Mesothelial cell of epicardium (in vitro differentiated cells): ENCODE results near the gene DNMT3L. TPM values are rescaled to one million over a fixed set of nuclear protein-coding genes. Genes with fewer than 3 reads are reported as not detected.

ENCODE experiments used
- DNase-seq, 2 experiments: peaks; one replicate each; pipeline ENCODE4 v3.0.0; 2021; ENCODE audit warnings: low spot score in 2 of 2; ENCODE audit not compliant: unreplicated experiment in 2 of 2
- H3K27ac Mint-ChIP-seq: 2 replicates; pipeline ENCODE4 v1.8.0; 2021; ENCODE audit warnings: mixed read lengths
- H3K27me3 Mint-ChIP-seq: 2 replicates; pipeline ENCODE4 v1.8.0; 2021; ENCODE audit warnings: low read depth, mixed read lengths
- H3K36me3 Mint-ChIP-seq: 2 replicates; pipeline ENCODE4 v1.8.0; 2021; ENCODE audit warnings: mixed read lengths
- H3K4me1 Mint-ChIP-seq: 2 replicates; pipeline ENCODE4 v1.8.0; 2021; ENCODE audit warnings: mixed read lengths
- H3K4me3 Mint-ChIP-seq: 2 replicates; pipeline ENCODE4 v1.8.0; 2021; ENCODE audit warnings: mild to moderate bottlenecking, moderate library complexity, mixed read lengths
- H3K9me3 Mint-ChIP-seq: 2 replicates; pipeline ENCODE4 v1.8.0; 2021; ENCODE audit warnings: mixed read lengths
- total RNA-seq: library from RNA; stranded (reverse); gene quantifications from 3 replicates; pipeline ENCODE4 v1.2.1, GENCODE V29; 2021
- TF ChIP-seq, protein P1 (sequence below): fragments of 200-600 bp; sonication (generic); IDR thresholded peaks from one replicate; pipeline ENCODE4 v1.5.0; 2021; ENCODE audit warnings: antibody characterized with exemption; ENCODE audit not compliant: unreplicated experiment

Gene DNMT3L
- total RNA-seq, 1 donor from 2014 or later, result not detected

DNA sequence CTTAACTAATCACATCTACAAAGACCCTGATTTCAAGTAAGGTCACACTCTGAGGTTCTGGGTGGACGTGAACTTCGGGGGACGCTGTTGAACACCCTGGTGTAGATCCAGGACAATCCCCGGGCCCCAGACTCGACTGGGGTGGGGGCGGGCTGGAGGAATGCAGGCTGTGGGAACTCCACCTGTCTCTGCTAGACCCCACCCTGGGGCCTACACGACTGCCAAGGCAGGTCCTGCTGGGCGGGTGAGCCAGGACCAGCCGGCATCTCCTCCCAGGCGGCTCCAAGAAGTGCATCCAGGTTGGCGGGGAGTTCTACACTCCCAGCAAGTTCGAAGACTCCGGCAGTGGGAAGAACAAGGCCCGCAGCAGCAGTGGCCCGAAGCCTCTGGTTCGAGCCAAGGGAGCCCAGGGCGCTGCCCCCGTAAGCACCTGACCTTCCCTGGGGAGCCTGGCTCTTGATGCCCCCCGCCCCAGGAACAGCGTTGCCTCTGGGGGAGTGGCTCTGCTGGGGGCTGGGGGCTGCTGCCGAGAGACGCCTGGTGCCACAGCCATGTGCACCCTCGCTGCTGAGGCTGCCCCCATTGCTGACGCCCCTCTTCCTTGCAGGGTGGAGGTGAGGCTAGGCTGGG is 27.8 kb upstream of the DNMT3L start:
- H3K4me1 Mint-ChIP-seq, result no peaks in the 10 kb centered on the region
- H3K27me3 Mint-ChIP-seq, result peaks cover 16% of the 10 kb centered on the region
- no peaks in the 10 kb centered on the region for H3K36me3 Mint-ChIP-seq
- no peak overlapping the region for H3K27ac Mint-ChIP-seq
- TF ChIP-seq, protein P1, sequence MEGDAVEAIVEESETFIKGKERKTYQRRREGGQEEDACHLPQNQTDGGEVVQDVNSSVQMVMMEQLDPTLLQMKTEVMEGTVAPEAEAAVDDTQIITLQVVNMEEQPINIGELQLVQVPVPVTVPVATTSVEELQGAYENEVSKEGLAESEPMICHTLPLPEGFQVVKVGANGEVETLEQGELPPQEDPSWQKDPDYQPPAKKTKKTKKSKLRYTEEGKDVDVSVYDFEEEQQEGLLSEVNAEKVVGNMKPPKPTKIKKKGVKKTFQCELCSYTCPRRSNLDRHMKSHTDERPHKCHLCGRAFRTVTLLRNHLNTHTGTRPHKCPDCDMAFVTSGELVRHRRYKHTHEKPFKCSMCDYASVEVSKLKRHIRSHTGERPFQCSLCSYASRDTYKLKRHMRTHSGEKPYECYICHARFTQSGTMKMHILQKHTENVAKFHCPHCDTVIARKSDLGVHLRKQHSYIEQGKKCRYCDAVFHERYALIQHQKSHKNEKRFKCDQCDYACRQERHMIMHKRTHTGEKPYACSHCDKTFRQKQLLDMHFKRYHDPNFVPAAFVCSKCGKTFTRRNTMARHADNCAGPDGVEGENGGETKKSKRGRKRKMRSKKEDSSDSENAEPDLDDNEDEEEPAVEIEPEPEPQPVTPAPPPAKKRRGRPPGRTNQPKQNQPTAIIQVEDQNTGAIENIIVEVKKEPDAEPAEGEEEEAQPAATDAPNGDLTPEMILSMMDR, result no peak
- no peak for DNase-seq
- no peak overlapping the region for H3K4me3 Mint-ChIP-seq
- no peaks in the 10 kb centered on the region for H3K9me3 Mint-ChIP-seq

DNA sequence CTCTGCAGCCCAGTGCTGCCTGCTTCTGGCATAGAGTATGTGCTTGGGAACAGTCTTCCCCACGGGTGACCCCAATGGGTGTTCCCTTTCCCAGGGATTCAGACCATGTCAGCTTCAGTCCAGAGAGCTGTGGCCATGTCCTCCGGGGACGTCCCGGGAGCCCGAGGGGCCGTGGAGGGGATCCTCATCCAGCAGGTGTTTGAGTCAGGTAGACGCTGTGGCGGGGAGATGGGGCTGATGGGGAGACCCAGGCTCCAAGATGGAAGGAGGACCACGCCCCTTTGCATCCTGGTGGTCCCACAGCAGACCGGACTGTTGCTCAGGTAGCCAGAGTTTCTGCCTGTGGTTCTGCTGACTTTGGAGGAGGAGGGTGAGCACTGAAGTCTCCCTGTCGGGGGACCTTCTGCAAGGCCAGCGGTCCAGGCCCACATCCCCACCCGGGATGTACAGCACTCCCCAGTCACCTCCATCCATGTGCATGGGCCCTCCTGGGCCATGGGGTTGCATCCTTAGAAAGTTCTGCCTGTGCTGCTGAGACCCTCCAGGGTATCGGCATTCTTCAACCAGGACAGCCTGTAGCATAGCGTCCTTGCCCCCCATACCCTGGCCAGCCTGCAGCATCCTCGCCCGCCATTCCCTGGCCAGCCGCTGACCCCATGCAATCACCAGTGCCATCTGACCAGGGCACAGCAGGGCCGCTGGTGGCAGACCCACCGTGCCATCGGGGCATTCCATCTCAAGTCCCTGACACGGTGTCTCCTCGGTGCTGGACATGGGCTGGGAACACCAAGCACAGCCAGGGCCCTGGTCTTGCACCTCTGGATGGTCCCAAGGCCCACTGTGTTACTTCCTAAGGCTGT is 26.8 kb upstream of the DNMT3L start:
- peaks cover 5% of the 10 kb centered on the region for H3K4me1 Mint-ChIP-seq
- no peaks in the 10 kb centered on the region for H3K9me3 Mint-ChIP-seq
- peaks cover 16% of the 10 kb centered on the region for H3K27me3 Mint-ChIP-seq
- no peaks in the 10 kb centered on the region for H3K36me3 Mint-ChIP-seq
- H3K27ac Mint-ChIP-seq, result no peak overlapping the region
- DNase-seq, result no peak
- no peak overlapping the region for H3K4me3 Mint-ChIP-seq
- TF ChIP-seq, protein P1, result no peak

DNA sequence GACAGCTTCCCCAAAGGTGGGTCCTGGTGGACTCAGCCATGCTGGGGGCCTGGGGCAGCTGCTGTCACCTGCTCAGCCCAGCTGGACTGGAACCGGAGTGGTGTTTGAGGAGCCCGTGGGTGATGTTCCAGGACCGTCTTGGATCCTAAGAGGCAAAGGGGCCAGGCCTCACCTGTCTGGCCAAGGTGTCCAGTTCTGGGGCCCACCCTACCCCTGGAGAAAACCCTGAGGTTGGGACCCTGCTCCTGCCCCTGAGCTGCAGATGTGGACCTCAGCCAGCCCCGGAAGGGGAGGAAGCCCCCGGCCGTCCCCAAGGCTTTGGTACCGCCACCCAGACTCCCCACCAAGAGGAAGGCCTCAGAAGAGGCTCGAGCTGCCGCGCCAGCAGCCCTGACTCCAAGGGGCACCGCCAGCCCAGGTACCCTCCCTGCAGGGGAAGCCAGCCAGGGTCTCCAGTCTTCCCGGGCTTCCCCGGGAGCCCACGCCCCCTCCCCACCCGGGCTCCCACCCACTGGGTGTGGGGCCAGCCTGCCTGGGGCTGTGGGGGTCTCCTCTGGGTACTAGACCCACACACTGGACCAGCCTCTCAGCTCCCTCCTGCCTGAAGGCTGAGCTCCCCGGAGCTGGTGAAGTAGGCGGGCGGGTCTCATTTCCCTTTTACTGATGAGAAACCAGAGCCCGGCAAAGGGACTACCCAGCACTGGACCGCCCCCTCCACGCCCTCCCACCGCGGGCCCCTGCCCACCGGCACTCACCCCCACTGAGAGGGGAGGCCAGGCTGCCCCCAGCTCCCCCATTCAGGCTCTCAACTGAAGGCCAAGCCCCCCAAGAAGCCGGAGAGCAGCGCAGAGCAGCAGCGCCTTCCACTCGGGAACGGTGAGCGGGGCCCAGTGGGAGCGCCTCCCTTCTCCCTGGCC is 25.3 kb upstream of the DNMT3L start:
- peaks cover 15% of the 10 kb centered on the region for H3K4me1 Mint-ChIP-seq
- H3K4me3 Mint-ChIP-seq, result no peak overlapping the region
- TF ChIP-seq, protein P1, result no peak
- peaks cover 16% of the 10 kb centered on the region for H3K27me3 Mint-ChIP-seq
- no peaks in the 10 kb centered on the region for H3K36me3 Mint-ChIP-seq
- DNase-seq, result no peak
- H3K27ac Mint-ChIP-seq, result no peak overlapping the region
- no peaks in the 10 kb centered on the region for H3K9me3 Mint-ChIP-seq

DNA sequence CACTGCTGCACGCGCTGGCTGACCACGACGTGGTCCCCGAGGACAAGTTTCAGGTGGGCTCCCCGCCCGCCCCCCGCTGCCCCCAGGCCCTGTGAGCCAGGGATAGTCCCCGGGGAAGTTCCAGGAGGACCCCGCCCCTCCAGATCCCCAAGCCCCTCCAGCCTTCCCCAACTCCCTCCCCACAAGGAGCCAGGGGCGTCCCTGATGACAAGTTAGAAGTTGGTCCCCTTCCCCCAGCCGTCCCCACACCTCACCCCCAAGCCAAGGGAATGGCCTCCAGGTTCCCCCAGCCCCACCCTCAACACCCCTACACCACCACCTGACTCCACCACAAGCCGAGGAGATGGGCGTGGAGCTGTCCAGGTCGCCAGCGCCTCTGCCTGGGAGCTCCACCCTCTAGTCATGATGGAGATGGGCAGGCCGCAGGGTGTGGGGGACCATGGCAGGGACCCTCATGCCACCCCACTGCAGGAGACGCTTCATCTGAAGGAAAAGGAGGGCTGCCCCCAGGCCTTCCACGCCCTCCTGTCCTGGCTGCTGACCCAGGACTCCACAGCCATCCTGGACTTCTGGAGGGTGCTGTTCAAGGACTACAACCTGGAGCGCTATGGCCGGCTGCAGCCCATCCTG is 24.5 kb upstream of the DNMT3L start:
- Mint-ChIP-seq H3K36me3 (no peaks in the 10 kb centered on the region), H3K9me3 (no peaks in the 10 kb centered on the region), H3K27me3 (peaks cover 16% of the 10 kb centered on the region), H3K4me1 (peaks cover 15% of the 10 kb centered on the region), H3K4me3 (no peak overlapping the region), H3K27ac (no peak overlapping the region)
- TF ChIP-seq, protein P1, result no peak
- DNase-seq, result no peak
